A549 (cell line): ENCODE results near the gene CERS6. TPM values are rescaled to one million over a fixed set of nuclear protein-coding genes. Genes with fewer than 3 reads are reported as not detected.

ENCODE experiments used
- ATAC-seq, 2 experiments: fragments of 200-7000 bp in 1 of 2; fragments of >200 bp in 1 of 2; cut with Nextera tagmentation in 1 of 2; cut with Tn5 transposase in 1 of 2; 3 replicates each; pipeline versions ENCODE4 v1.8.0 to v1.9.1; 2018 to 2020; ENCODE audit warnings: mild to moderate bottlenecking in 1 of 2, moderate library complexity in 1 of 2
- CTCF ChIA-PET: fragments of 300-600 bp; sonication (Branson Sonifier 250); formaldehyde crosslinking; extraction: SDS; loops from one replicate; lab custom pipeline; 2021; ENCODE audit warnings: antibody characterized with exemption, inconsistent platforms; lab: Yijun Ruan, JAX
- POLR2A ChIA-PET: fragments of 350-600 bp; formaldehyde crosslinking; extraction: SDS; loops from one replicate; lab custom pipeline; 2021; ENCODE audit warnings: antibody characterized with exemption, inconsistent platforms; lab: Yijun Ruan, JAX
- DNase-seq, 2 experiments: peaks; one replicate each; pipeline versions ENCODE4 v3.0.0 to v3.0.0-alpha.2; 2011 to 2016; ENCODE audit warnings: low read depth in 1 of 2, low spot score in 1 of 2
- FAIRE-seq: peaks from 2 replicates; lab custom pipeline; 2011; peaks lifted over from hg19 to GRCh38; lab: Jason Lieb, UNC
- H3K27ac ChIP-seq, 2 experiments: fragments of >200 bp; sonication (Bioruptor Twin); formaldehyde crosslinking; 3 replicates each; pipeline ENCODE4 v1.5.1; 2016 to 2017
- H3K4me1 ChIP-seq: fragments of >200 bp; sonication (Bioruptor Twin); formaldehyde crosslinking; 3 replicates; pipeline ENCODE4 v1.6.1; 2016
- H3K4me2 ChIP-seq: fragments of >200 bp; sonication (Bioruptor Twin); formaldehyde crosslinking; 3 replicates; pipeline ENCODE4 v1.6.1; 2016
- H3K4me3 ChIP-seq: fragments of >200 bp; sonication (Bioruptor Twin); formaldehyde crosslinking; 3 replicates; pipeline ENCODE4 v1.5.1; 2016
- H3K9me3 ChIP-seq: fragments of >200 bp; sonication (Bioruptor Twin); formaldehyde crosslinking; 3 replicates; pipeline ENCODE4 v1.6.1; 2016
- ATOH8 ChIP-seq: fragments of 250-450 bp; sonication (Bioruptor Pico); IDR thresholded peaks from 2 replicates; pipeline ENCODE4 v1.5.0; 2020; ENCODE audit warnings: low read depth, mild to moderate bottlenecking, moderate library complexity
- CBX8 ChIP-seq: fragments of 200-600 bp; sonication (generic); IDR thresholded peaks from 2 replicates; pipeline ENCODE4 v1.6.1; 2016
- CHD2 ChIP-seq: fragments of 150-350 bp; IDR thresholded peaks from 2 replicates; pipeline ENCODE4 v1.6.1; 2014; ENCODE audit warnings: low read length; ENCODE audit not compliant: partially characterized antibody
- EHF ChIP-seq: fragments of 250-450 bp; sonication (Bioruptor Pico); IDR thresholded peaks from 2 replicates; pipeline ENCODE4 v1.5.0; 2020; ENCODE audit warnings: mild to moderate bottlenecking
- EHMT2 ChIP-seq: fragments of 200-600 bp; sonication (generic); IDR thresholded peaks from 2 replicates; pipeline ENCODE4 v1.6.1; 2016; ENCODE audit warnings: antibody characterized with exemption, low read depth, mild to moderate bottlenecking, moderate library complexity
- ELK1 ChIP-seq: fragments of 150-350 bp; IDR thresholded peaks from 2 replicates; pipeline ENCODE4 v1.6.1; 2014; ENCODE audit warnings: low read depth, mild to moderate bottlenecking, low read length
- EP300 ChIP-seq, 2 experiments: fragments of >200 bp; sonication (Bioruptor Twin); formaldehyde crosslinking; IDR thresholded peaks; 2 replicates in 1 of 2; 3 replicates in 1 of 2; pipeline ENCODE4 v1.6.1; 2016 to 2017
- FOSB ChIP-seq: fragments of 250-450 bp; sonication (Bioruptor Pico); IDR thresholded peaks from 2 replicates; pipeline ENCODE4 v1.5.0; 2020; ENCODE audit warnings: mild to moderate bottlenecking, moderate library complexity
- HDAC2 ChIP-seq: fragments of 200-600 bp; sonication (generic); IDR thresholded peaks from 2 replicates; pipeline ENCODE4 v1.6.1; 2016
- HES2 ChIP-seq: fragments of >200 bp; sonication (Bioruptor Twin); formaldehyde crosslinking; IDR thresholded peaks from 2 replicates; pipeline ENCODE4 v1.6.1; 2016
- HEYL ChIP-seq: fragments of 250-450 bp; sonication (Bioruptor Pico); IDR thresholded peaks from 2 replicates; pipeline ENCODE4 v1.8.0; 2021; ENCODE audit warnings: mild to moderate bottlenecking, moderate library complexity
- HOXB13 ChIP-seq: fragments of 250-450 bp; sonication (Bioruptor Pico); IDR thresholded peaks from 2 replicates; pipeline ENCODE4 v1.5.0; 2020; ENCODE audit warnings: low read depth, mild to moderate bottlenecking, moderate library complexity
- JUN ChIP-seq, 2 experiments: fragments of >200 bp; sonication (Bioruptor Twin); formaldehyde crosslinking; IDR thresholded peaks; 2 replicates in 1 of 2; 3 replicates in 1 of 2; pipeline ENCODE4 v1.6.1; 2016 to 2017
- KDM5A ChIP-seq: fragments of 200-600 bp; sonication (generic); IDR thresholded peaks from 2 replicates; pipeline ENCODE4 v1.6.1; 2016; ENCODE audit warnings: antibody characterized with exemption, mild to moderate bottlenecking
- MAX ChIP-seq: IDR thresholded peaks from 2 replicates; pipeline ENCODE4 v1.6.1; 2012
- NFE2L2 ChIP-seq: fragments of 150-350 bp; conservative IDR thresholded peaks from 2 replicates; pipeline ENCODE4 v1.6.1; 2014; ENCODE audit warnings: low read length
- NPAS2 ChIP-seq: fragments of 250-450 bp; sonication (Bioruptor Pico); IDR thresholded peaks from 2 replicates; pipeline ENCODE4 v1.8.0; 2022; ENCODE audit warnings: mild to moderate bottlenecking, moderate library complexity, borderline replicate concordance
- NR3C1 ChIP-seq: fragments of >200 bp; sonication (Bioruptor Twin); formaldehyde crosslinking; IDR thresholded peaks from 3 replicates; pipeline ENCODE4 v1.6.1; 2017
- PBX3 ChIP-seq: IDR thresholded peaks from 2 replicates; pipeline ENCODE4 v1.6.1; 2012
- RAD21 ChIP-seq, 2 experiments: fragments of >200 bp in 1 of 2; sonication (Bioruptor Twin) in 1 of 2; formaldehyde crosslinking in 1 of 2; IDR thresholded peaks in 1 of 2; conservative IDR thresholded peaks in 1 of 2; 2 replicates in 1 of 2; 3 replicates in 1 of 2; pipeline ENCODE4 v1.6.1; 2012 to 2018; ENCODE audit warnings: inconsistent platforms in 1 of 2
- RCOR1 ChIP-seq: fragments of 150-350 bp; IDR thresholded peaks from 2 replicates; pipeline ENCODE4 v1.6.1; 2014; ENCODE audit warnings: antibody characterized with exemption, low read length, low read depth
- REST ChIP-seq: fragments of 200-600 bp; sonication (generic); IDR thresholded peaks from 2 replicates; pipeline ENCODE4 v1.6.1; 2016; ENCODE audit warnings: antibody characterized with exemption, mild to moderate bottlenecking, moderate library complexity
- SMC3 ChIP-seq: fragments of >200 bp; sonication (Bioruptor Twin); formaldehyde crosslinking; IDR thresholded peaks from 3 replicates; pipeline ENCODE4 v1.6.1; 2018; ENCODE audit warnings: inconsistent platforms
- ZSCAN20 ChIP-seq: fragments of 250-450 bp; sonication (Bioruptor Pico); IDR thresholded peaks from 2 replicates; pipeline ENCODE4 v1.8.0; 2022; ENCODE audit warnings: mild to moderate bottlenecking, moderate library complexity
- WGBS: methylation state at CpG from one replicate; pipeline ENCODE4 v1.1.6; 2017; ENCODE audit errors: missing lambda C conversion rate; 5-methylcytosine and 5-hydroxymethylcytosine counted together
- polyA plus RNA-seq, 4 experiments: library from polyadenylated mRNA; depleted of rRNA in 3 of 4; stranded (reverse); fragments of >200 nt; fragmentation: RNase III in 1 of 4; extraction: RNeasy Plus Mini Kit Qiagen cat#74134 plus additional on column Dnase treatment in 1 of 4; gene quantifications; 2 replicates in 3 of 4; 3 replicates in 1 of 4; pipeline ENCODE4 v1.2.3, GENCODE V29; 2011 to 2017

Gene CERS6
- polyA plus RNA-seq, 2 of the 4 experiments (the other 2 are of a cell fraction): 12.0 to 16.9 TPM

- ATAC-seq (peak in 1 of 2 experiments; percentile 32; a peak in 2 of 6 replicates), FAIRE-seq (no peak), DNase-seq (peak in 1 of 2 experiments; percentile 42)
- CTCF ChIA-PET: no interaction called here
- POLR2A ChIA-PET: no interaction called here
- 85% methylated on average over 2 of the region's 2 CpGs for WGBS
- TF ChIP-seq RAD21 (conservative IDR thresholded peaks at IDR 0.05 in 1 of 2, IDR thresholded peaks at IDR 0.05 in 1 of 2) (no peak), FOSB (CRISPR knock-in tag) (no peak), HES2 (no peak), ELK1 (no peak), ZSCAN20 (no peak), HDAC2 (no peak), SMC3 (no peak), EHF (CRISPR knock-in tag) (no peak), EHMT2 (no peak), HEYL (CRISPR knock-in tag) (no peak), MAX (no peak), ATOH8 (CRISPR knock-in tag) (no peak), NFE2L2 (no peak)
- Histone ChIP-seq H3K9me3 (no peaks in the 10 kb centered on the region), H3K27ac (no peak overlapping the region), H3K4me3 (no peak overlapping the region), H3K4me1 (peaks cover 4% of the 10 kb centered on the region; the same call in 2 of the 3 replicates), H3K4me2 (no peak overlapping the region)
These were observed 103.1 kb downstream of the CERS6 start for GRCh38 chr2:168559187-168559586.

GRCh38 chr2:168560817-168561499 lies 104.9 kb downstream of the CERS6 start:
- no peak overlapping the region for H3K27ac ChIP-seq
- CTCF ChIA-PET: no interaction called here
- no peaks in the 10 kb centered on the region for H3K9me3 ChIP-seq
- FAIRE-seq: no peak
- H3K4me2 ChIP-seq: no peak overlapping the region
- TF ChIP-seq FOSB (CRISPR knock-in tag): no peak
- no peak for TF ChIP-seq MAX
- no peak for TF ChIP-seq RCOR1
- no peak for TF ChIP-seq CBX8
- TF ChIP-seq, all 56 proteins: peak for 0
- H3K4me3 ChIP-seq: no peak overlapping the region
- no peak for DNase-seq
- ATAC-seq: no peak
- POLR2A ChIA-PET: no interaction called here
- peaks cover 9% of the 10 kb centered on the region; the same call in 2 of the 3 replicates for H3K4me1 ChIP-seq
- 84% methylated on average over 7 of the region's 7 CpGs for WGBS

GRCh38 chr2:168561991-168562390 lies 105.9 kb downstream of the CERS6 start:
- ATAC-seq (no peak), DNase-seq (no peak), FAIRE-seq (no peak)
- 88% methylated on average over 6 of the region's 6 CpGs for WGBS
- no peak overlapping the region for H3K4me2 ChIP-seq
- H3K27ac ChIP-seq: no peak overlapping the region
- ChIA-PET POLR2A (no interaction called here), CTCF (no interaction called here)
- no peaks in the 10 kb centered on the region for H3K9me3 ChIP-seq
- H3K4me3 ChIP-seq: no peak overlapping the region
- H3K4me1 ChIP-seq: peaks cover 9% of the 10 kb centered on the region; the same call in 2 of the 3 replicates
- no peak for TF ChIP-seq KDM5A
- no peak for TF ChIP-seq EP300 (IDR thresholded peaks at IDR 0.05)
- TF ChIP-seq HOXB13: no peak
- TF ChIP-seq RCOR1: no peak
- no peak for TF ChIP-seq NR3C1
- no peak for TF ChIP-seq REST
- no peak for TF ChIP-seq CHD2
- no peak for TF ChIP-seq NFE2L2
- TF ChIP-seq FOSB (CRISPR knock-in tag): no peak
- no peak for TF ChIP-seq NPAS2 (CRISPR knock-in tag)
- TF ChIP-seq PBX3: no peak
- no peak for TF ChIP-seq JUN (IDR thresholded peaks at IDR 0.05)
